ENCODE results near the gene RGL4.
"Not testable (repeated sequence)": the region's sequence is repeated elsewhere in the genome, so short reads cannot be mapped to it uniquely, and the experiment has no call there.

Gene RGL4

GRCh38 chr22:23690713-23691112 is at the start of gene RGL4:
TSS of gene RGL4 (plus strand) at chr22:23691013. CDS start at chr22:23692031, 1,018 bp downstream.
- no peak for DNase-seq

- DNase-seq: not testable (repeated sequence)
Measured at GRCh38 chr22:23646526-23646925, 44.3 kb upstream of the RGL4 start.

DNA sequence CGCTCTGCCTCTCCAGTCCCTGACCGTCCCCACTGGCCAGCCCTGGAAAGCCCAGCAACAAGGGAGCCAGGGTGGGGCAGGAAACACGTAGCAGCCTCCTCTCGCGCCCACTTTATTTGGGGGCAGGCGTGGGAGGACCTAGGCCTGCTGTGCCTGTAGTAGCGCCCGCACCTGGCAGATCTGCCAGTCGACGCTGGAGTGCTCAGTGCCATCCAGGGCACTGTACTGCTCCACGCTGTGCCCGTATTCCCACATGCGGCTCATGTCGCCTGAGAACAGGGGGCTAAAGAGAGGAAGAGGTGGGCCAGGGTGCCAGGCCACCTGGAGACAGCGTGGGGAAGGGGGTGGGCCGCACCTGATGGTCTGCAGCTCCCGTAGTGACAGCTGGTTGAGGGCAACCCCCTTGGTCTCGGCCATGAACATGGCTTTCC is 41.7 kb upstream of the RGL4 start:
- no peak for DNase-seq

DNA sequence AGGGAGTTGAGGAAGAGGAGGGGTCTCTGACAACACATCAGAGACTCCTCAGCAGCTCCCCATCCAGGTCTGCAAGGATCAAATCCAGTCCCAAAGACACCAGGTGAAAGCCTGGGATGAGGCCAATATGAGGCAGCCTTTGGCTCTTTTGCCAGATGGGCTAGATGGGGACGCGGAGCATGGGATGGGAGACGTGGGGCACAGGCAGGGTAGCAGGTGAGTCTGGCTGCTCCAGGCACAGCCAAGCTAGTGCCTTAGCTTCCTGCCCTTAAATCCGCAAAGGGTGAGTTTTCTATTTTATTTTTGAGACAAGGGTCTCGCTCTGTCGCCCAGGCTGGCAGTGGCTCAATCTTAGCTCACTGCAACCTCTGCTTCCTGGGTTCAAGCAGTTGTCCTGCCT is 39.1 kb upstream of the RGL4 start:
- DNase-seq: no peak

- no peak for DNase-seq
Measured at GRCh38 chr22:23652286-23652685, 38.5 kb upstream of the RGL4 start.

DNA sequence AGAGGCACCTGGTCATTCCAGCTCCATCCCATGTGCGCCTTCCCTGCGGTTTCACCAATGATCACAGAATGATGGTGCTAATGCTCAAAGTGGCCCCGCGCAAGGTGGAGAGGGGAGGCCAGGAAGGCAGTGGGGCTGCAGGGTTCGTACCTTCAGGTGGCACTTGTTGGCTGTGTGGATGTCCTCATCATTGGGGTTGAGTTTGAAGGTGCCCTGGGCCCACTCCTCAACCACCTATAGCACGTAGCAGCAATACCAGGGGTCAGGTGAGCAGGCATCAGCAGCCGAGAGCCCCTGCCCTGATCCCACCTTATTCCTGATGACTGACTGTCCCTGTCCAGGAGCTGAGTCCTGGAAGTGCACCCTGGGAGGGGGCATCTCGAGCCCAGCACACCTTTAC is 38.1 kb upstream of the RGL4 start:
- no peak for DNase-seq

GRCh38 chr22:23655891-23656475 is 34.8 kb upstream of the RGL4 start:
- no peak for DNase-seq

GRCh38 chr22:23657727-23658126 is 33.1 kb upstream of the RGL4 start:
- DNase-seq: no peak

- not testable (repeated sequence) for DNase-seq
Measured at GRCh38 chr22:23660381-23660780, 30.4 kb upstream of the RGL4 start.

DNA sequence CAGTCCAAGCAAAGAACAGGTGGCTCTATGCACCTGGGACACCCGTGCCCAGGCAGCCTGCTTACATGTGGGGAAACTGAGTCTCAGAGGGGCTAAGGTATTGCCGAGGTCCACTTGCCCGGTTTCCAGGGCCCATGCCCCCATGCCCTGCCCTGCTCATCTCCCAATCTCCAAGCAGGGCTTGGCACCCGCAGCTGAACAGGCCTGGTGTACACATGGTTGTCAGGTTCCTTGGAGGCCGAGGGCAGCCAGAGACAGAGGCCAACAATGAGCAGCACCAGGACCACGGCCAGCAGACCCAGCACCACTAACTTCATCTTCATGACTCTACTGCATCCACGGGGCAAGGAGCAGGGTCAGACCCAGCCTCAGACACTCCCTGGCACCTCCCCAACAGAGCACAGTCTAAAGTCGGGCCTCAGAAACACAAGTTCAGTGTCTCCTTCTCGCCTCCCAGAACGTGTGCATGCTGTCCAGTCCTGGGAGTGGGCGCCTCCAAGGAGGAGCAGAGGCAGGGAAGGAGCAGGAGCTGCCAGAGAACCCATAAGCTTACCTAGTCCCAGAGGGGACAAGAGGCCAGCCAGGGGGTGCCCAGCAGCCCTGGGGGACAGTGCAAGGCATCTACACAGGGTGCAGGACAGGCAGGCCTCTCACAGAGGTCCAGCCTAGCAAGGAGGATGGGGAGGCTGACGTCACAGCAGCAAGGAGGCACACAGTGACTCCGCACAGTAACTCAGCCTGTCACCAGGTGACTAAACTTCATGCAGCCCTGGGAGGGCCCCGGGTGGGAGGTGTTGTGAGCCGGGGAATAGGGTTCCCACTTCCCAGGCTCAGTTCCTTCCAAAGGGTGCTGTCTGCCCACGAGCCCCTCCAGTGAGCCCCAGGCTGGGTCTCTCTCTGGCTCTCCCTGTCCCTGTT is 20.2 kb upstream of the RGL4 start:
- DNase-seq: no peak

DNA sequence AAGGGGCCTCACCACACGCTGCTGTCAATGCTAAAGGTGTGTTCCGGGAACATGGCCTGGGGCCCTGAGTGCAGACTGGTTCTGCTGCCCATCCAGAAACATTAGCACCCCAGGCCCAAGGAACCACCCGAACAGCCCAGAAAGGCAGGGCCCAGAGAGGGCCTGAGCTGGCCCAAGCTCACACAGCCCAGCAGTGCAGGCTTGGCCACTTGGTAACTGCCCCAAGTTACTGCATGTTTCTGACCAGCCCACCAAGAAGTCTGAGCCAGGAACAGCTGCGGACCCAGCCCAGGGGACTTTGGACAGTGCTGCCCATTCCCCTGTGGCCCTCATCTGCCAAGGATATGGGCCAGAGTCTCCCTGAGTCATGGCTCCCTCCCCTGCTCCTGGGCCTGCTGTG is 19.4 kb upstream of the RGL4 start:
- DNase-seq: not testable (repeated sequence)

DNA sequence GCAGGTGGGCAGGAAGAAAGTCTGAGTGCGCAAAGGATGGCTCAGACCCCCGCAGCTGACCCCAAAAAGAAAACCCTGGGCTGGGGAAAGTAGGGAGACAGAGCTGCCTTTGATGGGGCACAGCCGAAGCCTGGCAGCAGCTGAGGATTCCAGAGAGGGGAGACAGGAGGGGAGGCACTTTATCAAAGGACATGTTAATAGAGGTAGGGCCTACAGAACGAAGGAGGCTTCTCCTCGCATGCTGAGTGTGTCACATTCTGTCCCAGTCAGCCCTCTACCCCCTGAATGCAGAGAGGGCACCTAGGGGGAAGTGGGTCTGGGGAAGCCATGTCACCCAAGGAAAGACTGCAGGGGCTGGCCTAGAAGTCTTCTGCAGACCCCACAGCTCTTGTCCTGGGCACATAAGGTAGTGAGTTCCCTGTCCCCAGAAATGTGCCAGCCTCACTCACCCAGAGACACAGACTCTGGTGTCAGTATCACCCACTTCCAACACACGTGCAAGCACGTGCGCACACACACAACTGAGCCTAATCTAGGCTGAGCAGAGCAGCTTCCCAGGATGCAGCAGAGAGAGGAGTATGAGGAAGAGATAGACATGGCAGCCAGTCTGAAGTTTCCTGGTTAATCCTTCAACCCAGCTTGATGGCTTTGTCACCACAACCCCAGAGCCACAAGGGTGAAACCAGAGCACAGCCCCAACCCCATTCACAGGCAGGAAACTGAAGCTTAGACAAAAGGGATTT is 18.3 kb upstream of the RGL4 start:
- not testable (repeated sequence) for DNase-seq

DNA sequence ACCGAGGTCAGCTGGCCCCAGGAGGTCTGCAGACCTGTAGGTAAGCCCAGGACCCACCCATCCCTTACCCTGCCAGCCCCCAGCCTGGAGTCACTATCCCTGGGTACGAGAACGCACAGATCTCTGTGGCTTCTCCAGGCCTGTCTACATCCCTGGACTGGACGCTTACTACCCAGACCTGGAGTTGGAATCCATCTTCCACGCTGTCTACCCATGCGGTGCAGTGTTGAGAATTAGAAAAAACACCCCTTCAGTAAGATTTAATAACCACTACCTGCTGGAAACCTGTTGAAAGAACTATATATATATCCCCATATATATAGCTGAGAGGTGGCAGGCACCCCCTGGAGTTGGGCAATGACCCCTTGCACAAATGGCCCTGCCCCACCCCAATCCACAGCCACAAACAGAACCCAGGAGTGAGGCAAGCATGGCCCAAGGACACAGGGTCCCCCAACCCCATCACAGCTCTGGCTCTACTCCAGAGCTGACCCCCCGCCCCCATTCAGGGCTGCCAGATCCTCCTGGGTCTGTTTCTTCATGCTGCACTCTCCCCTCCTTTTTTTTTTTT is 17.7 kb upstream of the RGL4 start:
- DNase-seq: no peak

DNA sequence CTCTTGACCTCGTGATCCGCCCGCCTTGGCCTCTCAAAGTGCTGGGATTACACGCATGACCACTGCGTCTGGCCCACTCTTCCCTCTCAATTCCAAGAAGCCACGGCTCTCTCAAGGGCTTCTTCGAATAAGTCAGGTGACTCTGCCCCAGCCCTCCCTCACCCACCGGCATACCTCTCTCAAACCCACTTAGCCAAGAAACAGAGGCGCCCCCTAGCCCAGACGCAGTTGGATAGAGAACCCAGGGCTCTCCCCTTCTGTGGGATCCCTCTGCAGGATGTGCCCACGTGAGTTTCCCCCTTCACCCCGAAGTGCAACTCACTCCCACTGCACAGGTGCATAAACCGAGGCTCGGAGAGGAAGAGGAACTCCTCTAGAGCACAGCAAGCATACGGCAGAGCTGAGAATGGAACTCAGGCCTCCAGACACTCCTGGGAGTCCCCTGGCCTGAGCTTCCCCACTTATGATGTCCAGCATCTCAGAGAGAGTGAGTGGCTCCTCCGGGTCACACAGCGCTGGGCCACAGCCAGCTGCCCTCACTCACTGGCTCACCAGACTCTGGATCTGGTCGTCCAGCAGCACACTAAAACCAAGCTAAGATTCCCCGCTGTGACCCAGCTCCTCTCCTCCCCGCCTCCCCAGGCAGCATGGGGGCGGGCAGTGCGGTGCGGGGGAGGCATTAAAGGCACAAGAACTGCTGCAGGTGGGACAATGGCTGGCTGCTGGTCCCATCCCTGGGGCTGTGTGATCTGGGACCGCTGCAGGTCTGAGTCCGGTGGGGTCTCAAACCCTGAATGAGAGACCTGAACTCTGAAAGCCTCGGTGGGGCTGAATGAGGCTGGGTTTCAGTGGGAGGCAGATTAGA is 16.8 kb upstream of the RGL4 start:
- DNase-seq: no peak

GRCh38 chr22:23674886-23675501 is 15.8 kb upstream of the RGL4 start:
- not testable (repeated sequence) for DNase-seq

DNA sequence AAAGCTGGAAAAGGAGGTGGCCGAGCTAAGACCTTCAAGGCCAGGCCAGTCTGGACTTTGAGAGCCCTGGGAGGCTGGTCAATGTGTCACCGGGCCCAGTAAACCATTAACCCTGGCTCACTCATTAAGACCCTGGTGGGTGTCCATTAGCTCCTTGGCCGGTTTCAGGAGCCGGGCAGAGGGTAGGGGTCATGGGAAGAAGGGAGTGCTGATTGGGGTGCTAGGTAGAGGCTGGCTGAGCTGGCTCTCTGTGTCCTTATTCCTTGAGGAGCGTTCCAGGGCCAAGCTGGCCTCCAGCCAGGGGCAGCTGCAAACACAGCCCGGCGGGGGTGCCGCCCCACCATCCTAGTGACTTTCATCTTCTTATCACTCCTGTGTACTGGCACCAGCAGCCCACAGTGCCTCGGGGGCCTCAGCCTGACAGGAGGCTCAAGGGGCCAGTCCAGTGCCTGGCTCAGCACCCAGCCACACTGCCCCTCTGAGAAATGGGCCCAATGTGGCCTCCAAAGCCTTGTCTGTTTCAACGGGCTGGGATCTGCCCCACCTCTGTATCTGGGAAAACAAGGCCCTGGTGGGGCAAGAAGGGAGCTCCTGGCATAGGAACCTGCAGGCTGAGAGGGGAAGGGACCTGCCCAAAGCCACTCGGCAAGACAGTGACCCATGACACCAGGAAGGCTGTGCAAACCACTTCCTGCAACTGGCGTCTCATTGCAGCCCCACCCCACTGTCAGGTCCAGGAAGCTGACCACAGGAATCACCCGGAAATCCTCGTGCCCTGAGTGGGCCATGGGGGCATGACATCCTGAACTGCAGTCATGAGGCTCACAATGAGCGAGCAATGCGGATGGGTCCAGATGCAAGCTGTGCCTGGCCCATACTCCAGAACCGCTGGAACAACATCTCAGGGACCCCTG is 15.1 kb upstream of the RGL4 start:
- no peak for DNase-seq

DNA sequence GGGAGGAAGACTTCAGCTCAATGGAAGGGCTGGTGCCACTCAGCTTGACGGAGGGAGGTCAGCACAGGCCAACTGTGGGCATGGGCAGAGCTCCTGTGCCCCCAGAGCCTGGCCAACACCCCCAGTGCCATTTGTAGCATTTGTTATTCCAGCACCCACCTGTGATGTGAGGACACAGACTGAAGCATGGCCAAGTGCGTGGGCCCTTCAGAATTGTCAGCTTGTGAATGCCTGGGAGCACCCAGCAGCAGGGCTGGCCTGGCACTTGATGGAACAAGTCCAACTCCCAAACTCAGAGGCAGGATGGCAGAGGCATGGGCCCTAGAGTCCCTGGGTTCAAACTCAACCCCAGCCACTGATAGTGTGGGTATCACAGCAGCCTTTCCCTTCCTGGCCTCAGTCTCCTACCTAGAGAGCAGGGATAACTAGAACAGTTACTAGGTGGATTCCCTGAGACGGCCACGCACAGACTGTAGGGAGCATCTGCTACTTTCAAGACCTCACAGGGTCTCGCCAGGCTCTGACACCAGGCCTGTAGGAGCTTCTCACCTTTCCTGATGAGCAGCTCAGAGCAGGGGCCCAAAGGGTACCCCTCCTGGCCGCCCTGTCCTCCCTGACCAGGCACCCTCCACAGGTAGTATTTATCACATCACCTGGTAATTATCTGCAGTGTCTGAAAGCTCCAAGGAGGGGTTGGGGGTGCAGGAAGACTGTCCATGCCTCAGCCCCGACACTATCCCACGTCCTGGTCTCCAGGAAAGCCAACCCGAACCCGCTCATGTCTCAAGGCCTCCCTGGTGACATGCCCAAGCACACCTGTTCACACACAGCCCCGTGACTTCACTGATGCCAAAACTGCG is 13.7 kb upstream of the RGL4 start:
- DNase-seq: not testable (repeated sequence)

GRCh38 chr22:23677701-23677995 is 13.2 kb upstream of the RGL4 start:
- no peak for DNase-seq

GRCh38 chr22:23678133-23678532 is 12.7 kb upstream of the RGL4 start:
- no peak for DNase-seq
